Measurements from ENCODE around the gene COX5A.

DNA sequence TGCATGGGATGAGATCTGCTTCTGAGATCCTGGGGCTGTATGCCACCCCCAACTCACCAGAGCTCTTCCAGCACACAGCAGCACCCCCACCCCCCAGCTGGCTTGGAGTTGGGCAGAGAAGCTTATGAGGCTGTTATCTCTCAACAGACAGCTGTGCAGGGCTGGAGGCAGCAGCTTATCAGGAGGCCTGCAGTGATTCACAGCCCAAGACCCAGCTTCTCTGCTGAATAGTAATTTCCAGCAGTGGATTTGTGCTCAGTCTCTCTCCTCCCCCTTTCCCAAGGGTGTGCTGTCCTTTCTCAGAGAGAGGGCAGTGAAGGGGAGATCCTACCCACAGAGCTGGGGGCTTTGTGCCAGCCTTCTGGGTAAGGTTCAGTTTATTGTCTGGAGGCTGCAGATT lies 16.6 kb upstream of the COX5A start:
- TF ChIP-seq SIN3A (IDR thresholded peaks at IDR 0.05; ENCODE audit: borderline replicate concordance, low read depth, low read length), result no peak
- TF ChIP-seq ZNF589 (CRISPR knock-in tag; conservative IDR thresholded peaks at IDR 0.05), result no peak
- TF ChIP-seq, protein P1, sequence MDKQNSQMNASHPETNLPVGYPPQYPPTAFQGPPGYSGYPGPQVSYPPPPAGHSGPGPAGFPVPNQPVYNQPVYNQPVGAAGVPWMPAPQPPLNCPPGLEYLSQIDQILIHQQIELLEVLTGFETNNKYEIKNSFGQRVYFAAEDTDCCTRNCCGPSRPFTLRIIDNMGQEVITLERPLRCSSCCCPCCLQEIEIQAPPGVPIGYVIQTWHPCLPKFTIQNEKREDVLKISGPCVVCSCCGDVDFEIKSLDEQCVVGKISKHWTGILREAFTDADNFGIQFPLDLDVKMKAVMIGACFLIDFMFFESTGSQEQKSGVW (CRISPR knock-in tag; IDR thresholded peaks at IDR 0.05; ENCODE audit: borderline replicate concordance), result no peak
- TF ChIP-seq CHD2 (IDR thresholded peaks at IDR 0.05; ENCODE audit: low read depth, low read length), result no peak
- TF ChIP-seq EZH2 (conservative IDR thresholded peaks at IDR 0.05; ENCODE audit: low read depth, low read length), result no peak

All from HepG2 (cell line).